Osteoblast (primary cell): Measurements from ENCODE around the gene ITPR1. TPM values are rescaled to one million over a fixed set of nuclear protein-coding genes. Genes with fewer than 3 reads are reported as not detected.

ENCODE experiments used
- DNase-seq: peaks from one replicate; pipeline ENCODE4 v3.0.0; 2011; ENCODE audit warnings: low spot score, mixed read lengths; ENCODE audit not compliant: insufficient read length; ENCODE audit errors: missing footprints
- H2AFZ ChIP-seq: 2 replicates; pipeline ENCODE4 v1.6.0; 2011; ENCODE audit warnings: mild to moderate bottlenecking, low read length
- H3K27ac ChIP-seq: 2 replicates; pipeline ENCODE4 v1.5.1; 2011; ENCODE audit warnings: mild to moderate bottlenecking, low read depth, low read length, moderate library complexity
- H3K27me3 ChIP-seq: 2 replicates; pipeline ENCODE4 v1.6.0; 2012; ENCODE audit warnings: mild to moderate bottlenecking, control low read depth, inconsistent platforms, low read length, moderate library complexity; ENCODE audit not compliant: insufficient read depth
- H3K36me3 ChIP-seq: 2 replicates; pipeline ENCODE4 v1.5.1; 2011; ENCODE audit warnings: mild to moderate bottlenecking, low read length, control low read depth, moderate library complexity; ENCODE audit not compliant: insufficient read depth
- H3K4me1 ChIP-seq: 2 replicates; pipeline ENCODE4 v1.5.1; 2011; ENCODE audit warnings: mild to moderate bottlenecking, low read length, control low read depth, moderate library complexity; ENCODE audit not compliant: insufficient read depth
- H3K4me2 ChIP-seq: 2 replicates; pipeline ENCODE4 v1.6.0; 2011; ENCODE audit warnings: mild to moderate bottlenecking, low read length; ENCODE audit not compliant: insufficient read depth
- H3K4me3 ChIP-seq: fragments of 200-600 bp; sonication (generic); 3 replicates; pipeline ENCODE4 v1.5.1; 2012; ENCODE audit warnings: mild to moderate bottlenecking, low read length, inconsistent platforms; ENCODE audit not compliant: insufficient read depth
- H3K79me2 ChIP-seq: 2 replicates; pipeline ENCODE4 v1.6.0; 2012; ENCODE audit warnings: mild to moderate bottlenecking, low read length, control low read depth, inconsistent platforms; ENCODE audit not compliant: insufficient read depth
- H3K9me3 ChIP-seq: 2 replicates; pipeline ENCODE4 v1.5.1; 2011; ENCODE audit warnings: low read depth, low read length, control low read depth
- H4K20me1 ChIP-seq: 2 replicates; pipeline ENCODE4 v1.6.0; 2012; ENCODE audit warnings: mild to moderate bottlenecking, low read length, control low read depth; ENCODE audit not compliant: insufficient read depth
- total RNA-seq: library from RNA; depleted of rRNA; stranded (reverse); fragments of >200 nt; gene quantifications from 2 replicates; pipeline ENCODE4 v1.2.3, GENCODE V29; 2012
- TF ChIP-seq, protein P1 (sequence below): IDR thresholded peaks from 2 replicates; pipeline ENCODE4 v1.5.1; 2011; ENCODE audit warnings: mild to moderate bottlenecking, low read depth, low read length, moderate library complexity; ENCODE audit errors: extremely low read depth

The ITPR1 gene
- total RNA-seq, 1 donor, result 16.6 TPM

DNA sequence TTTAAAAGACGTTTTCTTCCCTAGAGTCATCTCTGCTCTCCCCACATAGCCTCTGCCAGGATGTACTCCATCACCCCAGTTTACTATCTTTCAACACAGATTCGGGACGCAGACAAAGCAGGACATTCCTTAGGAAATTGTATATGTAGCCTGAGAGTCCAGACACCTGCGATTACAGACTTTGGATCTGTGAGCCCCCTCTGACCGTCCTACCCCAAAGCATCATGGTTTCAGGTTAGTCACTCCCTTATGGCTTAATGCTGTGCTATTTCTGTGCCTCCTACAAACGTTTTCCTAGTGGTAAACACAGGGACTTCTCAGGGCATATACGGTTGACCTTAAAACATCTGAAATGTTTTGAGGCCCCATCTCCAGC, 252.1 kb downstream of the ITPR1 start:
- H4K20me1 ChIP-seq, result no peaks in the 10 kb centered on the region
- H3K4me3 ChIP-seq, result no peak overlapping the region
- H3K79me2 ChIP-seq, result no peaks in the 10 kb centered on the region
- no peaks in the 10 kb centered on the region for H3K9me3 ChIP-seq
- H3K27me3 ChIP-seq, result no peaks in the 10 kb centered on the region
- no peaks in the 10 kb centered on the region for H3K36me3 ChIP-seq
- H2AFZ ChIP-seq, result no peak overlapping the region
- TF ChIP-seq, protein P1, sequence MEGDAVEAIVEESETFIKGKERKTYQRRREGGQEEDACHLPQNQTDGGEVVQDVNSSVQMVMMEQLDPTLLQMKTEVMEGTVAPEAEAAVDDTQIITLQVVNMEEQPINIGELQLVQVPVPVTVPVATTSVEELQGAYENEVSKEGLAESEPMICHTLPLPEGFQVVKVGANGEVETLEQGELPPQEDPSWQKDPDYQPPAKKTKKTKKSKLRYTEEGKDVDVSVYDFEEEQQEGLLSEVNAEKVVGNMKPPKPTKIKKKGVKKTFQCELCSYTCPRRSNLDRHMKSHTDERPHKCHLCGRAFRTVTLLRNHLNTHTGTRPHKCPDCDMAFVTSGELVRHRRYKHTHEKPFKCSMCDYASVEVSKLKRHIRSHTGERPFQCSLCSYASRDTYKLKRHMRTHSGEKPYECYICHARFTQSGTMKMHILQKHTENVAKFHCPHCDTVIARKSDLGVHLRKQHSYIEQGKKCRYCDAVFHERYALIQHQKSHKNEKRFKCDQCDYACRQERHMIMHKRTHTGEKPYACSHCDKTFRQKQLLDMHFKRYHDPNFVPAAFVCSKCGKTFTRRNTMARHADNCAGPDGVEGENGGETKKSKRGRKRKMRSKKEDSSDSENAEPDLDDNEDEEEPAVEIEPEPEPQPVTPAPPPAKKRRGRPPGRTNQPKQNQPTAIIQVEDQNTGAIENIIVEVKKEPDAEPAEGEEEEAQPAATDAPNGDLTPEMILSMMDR, result no peak
- DNase-seq, result no peak
- peaks cover 54% of the 10 kb centered on the region for H3K4me1 ChIP-seq
- peak overlapping the region; percentile 2 for H3K4me2 ChIP-seq
- H3K27ac ChIP-seq, result peak overlapping the region; percentile 86

DNA sequence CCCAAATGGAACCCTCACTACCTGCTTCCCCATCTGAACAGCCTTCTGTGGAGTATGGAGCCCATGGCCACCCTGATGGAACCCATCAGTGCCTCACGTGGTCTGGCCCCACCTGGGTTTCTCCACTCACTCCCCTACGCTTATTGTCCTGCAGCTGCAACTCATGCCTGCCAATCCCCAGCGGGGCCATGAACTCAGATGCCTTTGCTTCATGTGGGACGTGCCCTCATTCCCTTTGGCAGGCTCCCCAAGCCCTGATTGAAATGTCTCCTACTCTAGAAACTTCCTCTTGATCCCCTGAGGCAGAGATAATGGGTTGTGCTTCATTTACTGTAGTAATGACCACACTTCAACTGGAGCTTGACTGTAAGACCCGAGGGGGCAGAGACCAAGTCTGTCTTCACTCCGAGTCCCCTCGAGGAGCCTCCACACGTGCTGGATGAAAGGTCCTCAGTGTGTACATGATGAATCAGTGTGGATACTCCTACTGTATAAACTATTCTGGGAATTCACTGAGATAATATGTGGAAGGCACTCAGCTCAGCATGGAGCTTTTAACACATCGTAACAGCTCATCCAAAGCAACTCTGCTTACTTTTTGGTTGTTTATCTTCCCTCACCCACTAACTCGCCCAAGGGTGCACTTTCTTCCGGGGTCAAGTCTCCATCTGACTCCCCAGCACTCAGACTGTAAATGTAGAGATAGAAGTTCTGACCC, 253.3 kb downstream of the ITPR1 start:
- TF ChIP-seq, protein P1, result no peak
- Histone ChIP-seq H3K79me2 (no peaks in the 10 kb centered on the region), H4K20me1 (no peaks in the 10 kb centered on the region), H3K36me3 (no peaks in the 10 kb centered on the region), H2AFZ (no peak overlapping the region), H3K27ac (peak overlapping the region; percentile 86), H3K4me3 (no peak overlapping the region), H3K27me3 (no peaks in the 10 kb centered on the region), H3K4me2 (peak overlapping the region; percentile 37), H3K4me1 (peaks cover 55% of the 10 kb centered on the region), H3K9me3 (no peaks in the 10 kb centered on the region)
- DNase-seq, result peak; percentile 80

DNA sequence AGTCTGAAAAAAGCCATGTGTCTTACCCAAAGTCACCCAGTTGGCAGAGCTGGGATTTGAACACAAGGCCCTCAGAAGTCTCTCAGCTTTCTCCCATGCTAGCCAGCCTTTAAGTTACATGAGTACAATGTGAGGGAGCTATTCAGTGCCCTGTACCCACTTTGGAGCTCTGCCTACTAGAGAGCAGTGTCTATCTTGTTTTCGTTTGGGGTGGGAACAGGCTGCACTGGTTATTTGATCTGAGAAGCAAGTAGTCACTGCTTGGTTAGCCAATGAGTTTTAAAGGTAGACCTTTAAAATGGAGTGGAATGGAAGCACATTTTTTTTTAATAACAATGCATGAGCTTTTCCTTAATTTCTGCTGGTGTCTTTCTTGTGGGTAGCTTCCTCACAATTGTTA, 255.0 kb downstream of the ITPR1 start:
- Histone ChIP-seq H3K27ac (no peak overlapping the region), H2AFZ (no peak overlapping the region)

DNA sequence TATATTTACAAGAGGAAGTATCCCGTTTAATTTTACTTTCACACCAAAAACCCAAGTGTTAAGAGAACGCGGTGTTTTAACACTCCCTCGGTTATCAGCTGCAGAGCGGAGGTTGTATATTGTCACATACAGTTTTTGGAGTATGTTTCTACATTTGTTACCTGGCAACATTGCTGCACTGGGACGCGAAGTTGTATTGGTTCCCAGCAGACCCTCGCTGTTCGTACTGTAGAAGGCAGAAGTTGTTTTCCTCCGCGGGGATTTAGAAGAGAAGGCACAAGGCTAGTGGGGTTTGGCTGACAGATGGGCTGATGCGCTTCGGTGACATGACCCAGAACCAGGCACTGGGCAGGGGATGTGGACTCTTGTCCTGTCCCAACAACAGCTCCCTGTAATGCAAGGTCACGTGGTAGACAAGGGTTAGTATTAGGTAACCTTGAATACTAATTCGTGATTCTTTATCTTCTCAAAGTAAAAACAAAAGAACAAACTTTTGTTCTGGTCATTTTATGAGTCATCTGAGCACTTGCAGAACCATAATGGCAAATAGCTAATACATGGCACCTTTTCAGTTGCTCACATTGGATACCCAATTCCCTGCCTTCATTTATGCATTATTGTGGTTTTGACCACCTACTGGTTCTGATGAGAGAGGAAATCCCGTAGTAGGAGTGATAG, 255.7 kb downstream of the ITPR1 start:
- H3K27me3 ChIP-seq, result no peaks in the 10 kb centered on the region
- no peaks in the 10 kb centered on the region for H3K79me2 ChIP-seq
- DNase-seq, result no peak
- no peaks in the 10 kb centered on the region for H4K20me1 ChIP-seq
- H3K4me3 ChIP-seq, result no peak overlapping the region
- H2AFZ ChIP-seq, result no peak overlapping the region
- H3K27ac ChIP-seq, result no peak overlapping the region
- H3K4me1 ChIP-seq, result peaks cover 54% of the 10 kb centered on the region
- H3K9me3 ChIP-seq, result no peaks in the 10 kb centered on the region
- TF ChIP-seq, protein P1, result no peak
- no peaks in the 10 kb centered on the region for H3K36me3 ChIP-seq
- H3K4me2 ChIP-seq, result no peak overlapping the region

More for the DNA sequence above, 255.0 kb downstream of the ITPR1 start:
- Histone ChIP-seq H3K79me2 (no peaks in the 10 kb centered on the region), H3K4me1 (peaks cover 54% of the 10 kb centered on the region), H3K9me3 (no peaks in the 10 kb centered on the region), H4K20me1 (no peaks in the 10 kb centered on the region), H3K36me3 (no peaks in the 10 kb centered on the region), H3K4me2 (no peak overlapping the region), H3K27me3 (no peaks in the 10 kb centered on the region), H3K4me3 (no peak overlapping the region)
- no peak for DNase-seq
- TF ChIP-seq, protein P1, result no peak
